Esophagus squamous epithelium (tissue), 5 donors: ENCODE results near the gene GINS2. TPM values are rescaled to one million over a fixed set of nuclear protein-coding genes. Genes with fewer than 3 reads are reported as not detected.
A peak's percentile ranks its signal among the peaks of the same experiment; 100 is the strongest.

Experiments used
- DNase-seq: peaks from one replicate; lab custom pipeline; 2025; lab: John Stamatoyannopoulos, UW
- H3K27ac ChIP-seq, 4 donors: fragments of 200-600 bp; sonication (generic); one replicate each; pipeline ENCODE4 v1.5.1; 2016 to 2019; ENCODE audit warnings: mild to moderate bottlenecking in 1 of 4
- H3K27me3 ChIP-seq, 4 donors: fragments of 200-600 bp; sonication (generic); 1 replicate in 3 of 4; 2 replicates in 1 of 4; pipeline versions ENCODE4 v1.5.1 to v1.6.0; 2017 to 2021; ENCODE audit warnings: antibody characterized with exemption in 1 of 4
- H3K36me3 ChIP-seq, 3 donors: fragments of 200-600 bp; sonication (generic); one replicate each; pipeline ENCODE4 v1.5.1; 2016 to 2019
- H3K4me1 ChIP-seq, 3 donors: fragments of 200-600 bp; sonication (generic); one replicate each; pipeline ENCODE4 v1.5.1; 2017 to 2019
- H3K4me3 ChIP-seq, 4 donors: fragments of 200-600 bp; sonication (generic); 1 replicate in 3 of 4; 2 replicates in 1 of 4; pipeline ENCODE4 v1.5.1; 2016 to 2019; ENCODE audit warnings: mild to moderate bottlenecking in 2 of 4, moderate library complexity in 1 of 4
- H3K9me3 ChIP-seq, 3 donors: fragments of 200-600 bp; sonication (generic); one replicate each; pipeline ENCODE4 v1.5.1; 2016 to 2019
- CTCF ChIP-seq, 6 experiments: fragments of 450-650 bp in 4 of 6; fragments of 200-600 bp in 2 of 6; sonication (generic) in 2 of 6; IDR thresholded peaks; one replicate each; pipeline ENCODE4 v1.5.1; 2016 to 2019; ENCODE audit warnings: antibody characterized with exemption in 6 of 6, mild to moderate bottlenecking in 4 of 6, moderate library complexity in 4 of 6
- POLR2A ChIP-seq, 4 donors: fragments of 450-650 bp; IDR thresholded peaks; one replicate each; pipeline ENCODE4 v1.6.1; 2017; ENCODE audit warnings: antibody characterized with exemption in 4 of 4, mild to moderate bottlenecking in 4 of 4, moderate library complexity in 3 of 4
- WGBS, 2 donors: methylation state at CpG; one replicate each; pipeline ENCODE4 v1.1.5; 2018; 5-methylcytosine and 5-hydroxymethylcytosine counted together
- intact Hi-C: fragments of 100-400 bp; cut with DNase I; formaldehyde crosslinking; loops from one replicate; pipeline ENCODE4 v1.15.0; 2022
- total RNA-seq, 4 donors: library from RNA; depleted of rRNA; stranded (reverse); fragments of >200 nt; gene quantifications; one replicate each; pipeline ENCODE4 v1.1.0, GENCODE V29; 2016
- donor health status: DM: yes; HTN: yes; CAD: no.

The GINS2 gene
- total RNA-seq, 4 donors from 2014 or later, result 2.5 to 12.6 (median 6.7) TPM

GRCh38 chr16:85695196-85696128 lies 6.7 kb upstream of the GINS2 start:
- H3K4me1 ChIP-seq, result peaks cover 5 to 26% (median 6%) of the 10 kb centered on the region in 3 donors
- no peak for TF ChIP-seq POLR2A (IDR thresholded peaks at IDR 0.05)
- TF ChIP-seq CTCF (IDR thresholded peaks at IDR 0.05), result no peak
- WGBS, 2 donors, result 76 to 81% methylated on average over 15 to 16 of the region's 24 CpGs
- H3K27me3 ChIP-seq, result peaks cover 0 to 60% (median 0%) of the 10 kb centered on the region in 4 donors
- no peak overlapping the region for H3K27ac ChIP-seq
- no peak overlapping the region for H3K4me3 ChIP-seq
- H3K36me3 ChIP-seq, result no peaks in the 10 kb centered on the region
- no peak for DNase-seq
- H3K9me3 ChIP-seq, result no peaks in the 10 kb centered on the region
- intact Hi-C loops, result no loop called here

GRCh38 chr16:85690469-85691064 lies 1.8 kb upstream of the GINS2 start:
- Histone ChIP-seq H3K4me1 (peaks cover 8 to 31% (median 8%) of the 10 kb centered on the region in 3 donors), H3K9me3 (no peaks in the 10 kb centered on the region), H3K4me3 (no peak overlapping the region), H3K27me3 (peaks cover 0 to 47% (median 0%) of the 10 kb centered on the region in 4 donors), H3K36me3 (no peaks in the 10 kb centered on the region), H3K27ac (no peak overlapping the region)
- TF ChIP-seq CTCF (IDR thresholded peaks at IDR 0.05) (no peak), POLR2A (IDR thresholded peaks at IDR 0.05) (no peak)
- intact Hi-C loops, result no loop called here
- WGBS, 2 donors, result 28 to 46% methylated on average over 7 of the region's 7 CpGs
- no peak for DNase-seq

GRCh38 chr16:85689950-85690320 lies 1.2 kb upstream of the GINS2 start:
- no peaks in the 10 kb centered on the region for H3K36me3 ChIP-seq
- intact Hi-C loops, result no loop called here
- WGBS, 2 donors, result 62 to 64% methylated on average over 8 to 9 of the region's 9 CpGs

GRCh38 chr16:85689285-85689949 lies 663 bp upstream of the GINS2 start:
- no peak for DNase-seq
- Histone ChIP-seq H3K4me3 (peak overlapping the region; percentile 35 to 72 (median 70)), H3K36me3 (no peaks in the 10 kb centered on the region), H3K4me1 (peaks cover 8 to 31% (median 8%) of the 10 kb centered on the region in 3 donors), H3K9me3 (no peaks in the 10 kb centered on the region), H3K27ac (no peak overlapping the region), H3K27me3 (peaks cover 0 to 35% (median 0%) of the 10 kb centered on the region in 4 donors)
- TF ChIP-seq POLR2A (IDR thresholded peaks at IDR 0.05), result no peak
- TF ChIP-seq CTCF (IDR thresholded peaks at IDR 0.05), result no peak
- WGBS, 2 donors, result 24 to 27% methylated on average over 19 to 27 of the region's 27 CpGs
- intact Hi-C loops, result no loop called here

More at GRCh38 chr16:85689950-85690320, 1.2 kb upstream of the GINS2 start:
- Histone ChIP-seq H3K27me3 (peaks cover 0 to 41% (median 0%) of the 10 kb centered on the region in 4 donors), H3K4me1 (peaks cover 8 to 31% (median 8%) of the 10 kb centered on the region in 3 donors), H3K4me3 (no peak overlapping the region), H3K27ac (no peak overlapping the region), H3K9me3 (no peaks in the 10 kb centered on the region)
- no peak for DNase-seq
- no peak for TF ChIP-seq POLR2A (IDR thresholded peaks at IDR 0.05)
- no peak for TF ChIP-seq CTCF (IDR thresholded peaks at IDR 0.05)
